Kidney tubule cell (primary cell): ENCODE data around the gene SPSB2.
"Not testable (repeated sequence)": the region's sequence is repeated elsewhere in the genome, so short reads cannot be mapped to it uniquely, and the experiment has no call there.

Experiments
- DNase-seq: peaks from one replicate; pipeline ENCODE4 v3.0.0-alpha.2; 2018; ENCODE audit warnings: low spot score

Gene SPSB2

GRCh38 chr12:6873094-6874014, at the start of gene SPSB2:
SPSB2 (minus strand) TSS chr12:6873303; CDS start chr12:6872901, 402 bp downstream.
- peak; percentile 97 for DNase-seq

DNA sequence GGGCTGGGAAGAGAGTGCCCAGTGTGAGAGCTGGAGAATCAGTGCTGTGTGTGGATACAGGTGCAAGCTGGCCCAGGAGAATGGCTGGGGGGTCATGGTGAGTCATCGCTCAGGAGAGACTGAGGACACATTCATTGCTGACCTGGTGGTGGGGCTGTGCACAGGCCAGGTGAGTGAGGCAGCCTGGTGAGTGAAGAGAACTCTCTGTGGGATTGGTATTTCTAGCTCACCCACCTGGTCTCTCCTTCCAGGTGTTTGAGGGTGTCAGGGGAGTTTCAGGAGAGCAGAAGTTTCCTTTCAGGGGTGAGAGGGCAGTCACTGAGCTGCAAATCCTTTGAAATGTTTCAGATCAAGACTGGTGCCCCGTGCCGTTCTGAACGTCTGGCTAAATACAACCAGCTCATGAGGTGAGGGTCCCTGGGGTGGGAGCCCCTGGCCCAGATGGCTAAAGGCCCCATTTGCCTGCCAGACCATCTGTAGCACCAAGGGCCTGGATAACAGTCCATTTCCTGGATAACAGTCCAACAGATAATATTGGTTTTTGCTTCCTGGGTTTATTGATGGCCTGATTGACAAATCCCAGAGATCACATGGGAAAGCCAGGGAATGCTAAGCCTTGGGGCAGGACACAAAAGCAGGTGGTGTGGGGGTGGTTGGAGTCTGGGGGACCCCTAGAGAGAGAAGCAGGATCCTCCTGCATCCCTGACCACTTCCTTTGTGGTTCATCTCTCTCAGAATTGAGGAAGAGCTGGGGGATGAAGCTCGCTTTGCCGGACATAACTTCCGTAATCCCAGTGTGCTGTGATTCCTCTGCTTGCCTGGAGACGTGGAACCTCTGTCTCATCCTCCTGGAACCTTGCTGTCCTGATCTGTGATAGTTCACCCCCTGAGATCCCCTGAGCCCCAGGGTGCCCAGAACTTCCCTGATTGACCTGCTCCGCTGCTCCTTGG, 49.2 kb upstream of the SPSB2 start:
- peak; percentile 69 for DNase-seq

- DNase-seq: no peak
Measured at GRCh38 chr12:6921539-6921938, 48.4 kb upstream of the SPSB2 start.

DNA sequence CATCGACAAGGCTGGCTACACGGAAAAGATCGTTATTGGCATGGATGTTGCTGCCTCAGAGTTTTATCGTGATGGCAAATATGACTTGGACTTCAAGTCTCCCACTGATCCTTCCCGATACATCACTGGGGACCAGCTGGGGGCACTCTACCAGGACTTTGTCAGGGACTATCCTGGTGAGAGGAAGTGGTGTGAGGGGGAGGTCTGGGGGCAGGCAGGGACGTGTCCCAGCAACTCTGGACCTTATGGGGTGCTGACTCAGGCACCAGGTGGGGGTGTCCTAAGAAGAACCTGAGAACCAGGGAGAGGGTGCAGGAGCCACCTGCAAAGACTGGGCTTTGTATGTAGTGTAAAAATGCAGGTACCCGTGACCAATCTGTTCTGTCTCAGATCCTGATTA, 46.5 kb upstream of the SPSB2 start:
- no peak for DNase-seq

DNA sequence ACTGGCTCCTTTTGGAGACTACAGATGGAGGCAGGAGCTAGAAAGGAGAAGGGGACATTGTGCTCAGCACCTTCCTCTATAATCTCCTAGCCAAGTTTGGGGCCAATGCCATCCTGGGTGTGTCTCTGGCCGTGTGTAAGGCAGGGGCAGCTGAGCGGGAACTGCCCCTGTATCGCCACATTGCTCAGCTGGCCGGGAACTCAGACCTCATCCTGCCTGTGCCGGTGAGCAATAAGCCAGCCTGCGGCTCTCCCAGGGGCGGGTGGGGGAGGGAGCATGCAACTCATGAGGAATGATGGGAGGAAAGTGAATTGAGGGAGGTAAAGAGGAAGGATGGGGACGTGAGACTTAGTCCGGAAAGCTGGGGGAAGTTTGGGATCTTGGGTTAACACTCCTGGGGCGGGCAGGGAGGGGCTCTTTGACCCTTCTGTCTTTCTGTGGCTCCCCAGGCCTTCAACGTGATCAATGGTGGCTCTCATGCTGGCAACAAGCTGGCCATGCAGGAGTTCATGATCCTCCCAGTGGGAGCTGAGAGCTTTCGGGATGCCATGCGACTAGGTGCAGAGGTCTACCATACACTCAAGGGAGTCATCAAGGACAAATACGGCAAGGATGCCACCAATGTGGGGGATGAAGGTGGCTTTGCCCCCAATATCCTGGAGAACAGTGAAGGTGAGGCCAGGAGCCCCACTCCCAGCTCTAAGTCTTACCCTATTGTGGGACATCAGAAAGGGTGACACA, 44.6 kb upstream of the SPSB2 start:
- DNase-seq: peak; percentile 67

- no peak for DNase-seq
Measured at GRCh38 chr12:6916426-6917200, 43.5 kb upstream of the SPSB2 start.

DNA sequence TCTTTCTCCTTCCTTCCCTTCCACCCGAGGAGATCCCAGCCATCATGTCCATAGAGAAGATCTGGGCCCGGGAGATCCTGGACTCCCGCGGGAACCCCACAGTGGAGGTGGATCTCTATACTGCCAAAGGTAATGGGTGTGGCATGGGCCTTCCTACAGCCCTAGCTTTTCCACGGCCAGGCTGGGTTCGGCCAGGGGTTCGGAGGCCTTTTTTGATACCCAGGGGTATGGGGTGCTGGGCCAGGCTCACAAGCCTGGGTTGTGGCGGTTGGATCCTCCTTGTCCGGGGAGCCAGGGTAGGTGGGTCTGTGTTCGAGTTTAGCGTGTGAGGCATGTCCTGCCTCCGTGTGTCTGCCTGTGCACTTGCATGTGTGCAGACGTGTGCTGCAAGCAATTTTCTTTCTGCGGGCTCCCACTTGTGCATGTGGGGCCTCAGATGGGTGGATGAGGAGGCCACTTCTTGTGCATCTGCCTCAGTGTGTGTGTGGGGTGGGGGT, 42.7 kb upstream of the SPSB2 start:
- no peak for DNase-seq

DNA sequence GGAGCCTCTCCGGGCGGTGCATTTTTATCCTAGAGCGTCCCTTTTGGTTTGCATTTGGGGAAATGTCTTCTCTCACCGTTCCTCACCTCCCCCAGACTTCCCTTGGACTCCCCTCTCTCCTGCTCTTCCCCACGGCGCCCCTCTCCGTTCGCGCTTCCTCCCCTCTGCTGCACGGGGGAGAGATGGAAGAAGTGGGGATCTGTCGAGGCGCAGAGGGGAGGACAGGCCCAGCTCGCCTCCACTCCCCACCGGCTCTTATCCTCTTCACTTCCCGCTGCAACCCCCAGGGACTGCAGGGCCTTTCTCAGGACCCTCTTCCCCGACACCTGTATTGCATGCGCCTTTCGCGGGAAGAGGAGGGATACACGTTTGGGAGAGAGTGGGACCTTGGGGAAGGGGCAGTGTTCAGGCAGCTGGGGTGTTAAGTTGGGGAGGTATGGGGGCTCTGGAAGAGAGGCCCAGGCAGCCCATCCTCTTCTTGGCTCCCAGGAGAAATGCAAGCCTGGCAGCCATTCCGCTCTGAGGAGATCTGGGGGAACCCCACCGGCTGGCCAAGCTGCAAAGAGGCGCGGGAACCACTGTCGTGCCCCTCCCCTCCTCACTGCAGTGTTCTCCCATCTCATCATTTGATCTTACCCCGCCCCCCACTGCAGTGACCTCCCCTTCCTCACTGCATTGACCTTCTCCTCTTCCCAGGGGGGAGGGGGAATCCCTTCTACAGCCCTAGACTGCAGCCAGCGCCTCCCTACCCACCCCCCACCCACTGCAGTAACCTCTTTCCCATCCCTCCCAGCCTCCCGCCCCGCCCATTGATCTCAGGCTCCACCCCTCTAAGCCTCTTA, 42.1 kb upstream of the SPSB2 start:
- DNase-seq: no peak

DNA sequence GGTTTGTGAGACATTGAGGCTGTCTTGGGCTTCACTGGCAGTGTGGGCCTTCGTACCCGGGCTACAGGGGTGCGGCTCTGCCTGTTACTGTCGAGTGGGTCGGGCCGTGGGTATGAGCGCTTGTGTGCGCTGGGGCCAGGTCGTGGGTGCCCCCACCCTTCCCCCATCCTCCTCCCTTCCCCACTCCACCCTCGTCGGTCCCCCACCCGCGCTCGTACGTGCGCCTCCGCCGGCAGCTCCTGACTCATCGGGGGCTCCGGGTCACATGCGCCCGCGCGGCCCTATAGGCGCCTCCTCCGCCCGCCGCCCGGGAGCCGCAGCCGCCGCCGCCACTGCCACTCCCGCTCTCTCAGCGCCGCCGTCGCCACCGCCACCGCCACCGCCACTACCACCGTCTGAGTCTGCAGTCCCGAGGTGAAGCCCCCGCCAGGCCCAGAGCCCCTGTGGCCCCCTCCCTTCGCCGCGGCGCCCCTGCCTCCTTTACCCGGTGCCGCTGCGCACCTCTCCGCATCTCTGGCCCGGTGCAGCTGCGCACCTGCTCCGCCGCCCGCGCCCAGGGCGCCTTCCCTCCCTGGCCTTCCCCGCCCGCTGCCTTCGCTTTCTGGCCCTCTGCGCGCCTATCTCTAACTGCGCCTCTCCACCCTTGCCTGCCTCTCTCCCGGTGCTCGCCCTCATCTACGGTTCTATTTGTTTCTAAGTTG, 41.3 kb upstream of the SPSB2 start, which contains the start of gene ENO2:
Gene ENO2, plus strand, starts transcription at position 335 of the 701 bp plus-strand sequence. CDS start 1,253 bp downstream, outside the sequence.
- peak; percentile 82 for DNase-seq

- no peak for DNase-seq
Measured at GRCh38 chr12:6912164-6912935, 39.2 kb upstream of the SPSB2 start.

DNA sequence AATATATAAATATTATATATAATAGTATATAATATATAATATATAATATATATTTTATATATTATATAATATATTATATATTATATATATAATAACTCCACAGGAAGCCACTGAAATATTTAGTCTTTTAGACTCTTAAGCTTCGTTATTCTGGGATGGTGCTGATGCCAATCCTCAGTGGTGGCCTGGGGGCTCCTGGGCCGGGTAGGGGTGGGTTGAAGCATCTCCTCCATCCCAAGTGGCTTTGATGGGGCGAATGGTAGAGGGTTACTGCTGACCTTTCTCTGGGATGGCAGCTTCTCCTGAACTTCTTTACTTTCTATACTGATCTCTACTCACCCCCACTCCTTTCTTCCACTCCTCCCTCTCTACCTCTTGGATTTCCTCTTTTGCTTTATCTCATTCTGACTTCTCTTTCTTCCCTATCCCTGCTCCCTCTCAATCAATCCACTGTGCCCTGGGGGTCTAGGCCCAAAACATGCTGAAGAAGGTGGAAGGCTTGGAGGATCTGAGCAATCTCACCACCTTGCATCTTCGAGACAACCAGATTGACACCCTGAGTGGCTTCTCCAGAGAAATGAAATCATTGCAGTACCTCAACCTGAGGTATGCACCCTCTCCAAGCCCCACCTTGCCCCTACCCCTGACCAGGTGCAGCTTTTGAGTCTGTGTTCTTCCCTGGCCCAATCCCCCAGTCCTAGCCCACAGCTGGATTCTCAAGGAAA, 36.5 kb upstream of the SPSB2 start:
- DNase-seq: no peak

DNA sequence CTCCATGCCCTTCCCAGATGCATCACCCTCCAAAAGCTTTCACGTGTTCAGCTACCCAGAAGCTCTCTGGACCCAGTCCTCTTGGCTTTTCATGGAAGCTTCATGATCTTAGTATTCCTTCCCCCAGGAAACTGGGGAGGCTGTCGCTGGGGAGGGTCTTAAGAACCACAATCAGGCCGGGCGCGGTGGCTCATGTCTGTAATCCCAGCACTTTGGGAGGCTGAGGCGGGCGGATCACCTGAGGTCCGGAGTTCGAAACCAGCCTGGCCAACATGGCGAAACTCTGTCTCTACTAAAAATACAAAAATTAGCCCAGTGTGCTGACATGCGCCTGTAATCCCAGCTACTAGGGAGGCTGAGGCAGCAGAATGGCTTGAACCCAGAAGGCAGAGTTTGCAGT, 35.0 kb upstream of the SPSB2 start:
- DNase-seq: not testable (repeated sequence)

DNA sequence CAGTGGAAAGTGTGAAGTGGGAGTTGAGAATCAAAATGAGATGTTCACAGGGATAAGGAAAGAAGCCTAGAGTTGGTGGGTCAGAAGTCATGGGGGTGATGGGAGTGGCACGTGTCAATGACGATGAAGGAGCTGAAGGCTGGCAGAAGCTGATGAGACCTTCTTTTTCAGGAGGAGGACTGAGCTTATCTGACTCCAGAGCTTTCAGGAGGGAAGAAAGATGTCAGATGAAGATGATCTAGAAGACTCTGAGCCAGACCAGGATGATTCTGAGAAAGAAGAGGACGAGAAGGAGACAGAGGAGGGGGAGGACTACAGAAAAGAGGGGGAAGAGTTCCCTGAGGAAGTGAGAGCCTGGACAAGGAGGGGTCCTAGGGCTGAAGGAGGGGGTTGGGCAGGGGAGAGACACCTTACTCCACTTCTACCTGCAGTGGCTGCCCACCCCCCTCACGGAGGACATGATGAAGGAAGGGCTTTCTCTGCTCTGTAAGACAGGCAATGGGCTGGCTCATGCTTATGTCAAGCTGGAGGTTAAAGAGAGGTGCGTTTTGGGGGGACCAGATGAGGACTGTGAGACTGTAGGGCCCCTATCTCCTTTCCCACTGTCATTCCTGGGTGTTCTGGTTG, 32.4 kb upstream of the SPSB2 start:
- no peak for DNase-seq

- peak; percentile 96 for DNase-seq
Measured at GRCh38 chr12:6904280-6905276, 31.5 kb upstream of the SPSB2 start, which contains the start of gene LRRC23. LRRC23 (plus strand) TSS chr12:6904822; CDS start chr12:6905634, 812 bp downstream.

- DNase-seq: peak; percentile 60
Measured at GRCh38 chr12:6903722-6904121, 30.6 kb upstream of the SPSB2 start.

DNA sequence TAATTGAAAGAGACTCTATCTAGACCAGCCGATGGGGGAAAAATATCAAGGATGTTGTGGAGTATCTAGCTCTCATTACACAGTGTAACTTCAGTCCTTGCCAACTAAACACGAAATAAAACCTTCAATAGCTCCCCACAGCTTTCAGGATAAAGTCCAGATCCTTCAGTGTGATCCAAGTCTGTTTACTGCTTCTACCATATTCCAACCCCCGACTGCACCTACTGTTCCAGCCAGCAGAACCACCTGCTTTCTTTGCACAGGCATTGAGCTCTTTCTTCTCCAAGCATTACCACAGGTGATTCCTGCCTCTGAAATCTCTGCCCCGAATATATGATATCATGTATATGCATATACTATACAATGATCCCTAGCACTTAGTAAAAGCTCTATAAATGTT, 29.3 kb upstream of the SPSB2 start:
- DNase-seq: no peak
